Right ventricle myocardium superior (tissue), 1 donor: ENCODE measurements around the gene PPP2R2C. TPM values are rescaled to one million over a fixed set of nuclear protein-coding genes. Genes with fewer than 3 reads are reported as not detected.

Experiments
- ATAC-seq: fragments of 200-7000 bp; cut with Tn5 transposase; one replicate; pipeline ENCODE4 v1.9.1; 2020; ENCODE audit warnings: mild to moderate bottlenecking; ENCODE audit not compliant: poor library complexity
- DNase-seq: peaks from one replicate; pipeline ENCODE4 v3.0.0-alpha.2; 2020
- intact Hi-C: fragments of 100-400 bp; cut with DNase I; formaldehyde crosslinking; loops from one replicate; pipeline ENCODE4 v1.11.2; 2022
- total RNA-seq: library from RNA; stranded (reverse); fragmentation: NEBNext Ultra II Directional; extraction: Animal tissue kit (Norgen Biotek cat#: 25700); gene quantifications from one replicate; pipeline ENCODE4 v1.2.1, GENCODE V29; 2021
- donor health status: DM: no; HTN: yes; CAD: no; lungs with severe emphysema.

The PPP2R2C gene
- total RNA-seq, 1 donor from 2014 or later, result 8.1 TPM

GRCh38 chr4:6377626-6378492, 94.6 kb downstream of the PPP2R2C start:
- intact Hi-C loops, result no loop called here
- ATAC-seq, result no peak
- DNase-seq, result peak; percentile 22

GRCh38 chr4:6375620-6376295, 96.7 kb downstream of the PPP2R2C start:
- intact Hi-C loops, result no loop called here
- DNase-seq (no peak), ATAC-seq (no peak)

GRCh38 chr4:6374575-6374974, 97.8 kb downstream of the PPP2R2C start:
- DNase-seq (no peak), ATAC-seq (no peak)
- intact Hi-C loops, result no loop called here

- ATAC-seq (no peak), DNase-seq (peak; percentile 7)
- intact Hi-C loops, result no loop called here
These were observed 98.6 kb downstream of the PPP2R2C start for GRCh38 chr4:6373541-6374410.

GRCh38 chr4:6372649-6373525, 99.5 kb downstream of the PPP2R2C start:
- intact Hi-C loops, result no loop called here
- DNase-seq, result peak; percentile 4
- ATAC-seq, result peak; percentile 46

- ATAC-seq (no peak), DNase-seq (no peak)
- intact Hi-C loops, result no loop called here
These were observed 100.6 kb downstream of the PPP2R2C start for GRCh38 chr4:6371812-6372211.

GRCh38 chr4:6371271-6371670, 101.1 kb downstream of the PPP2R2C start:
- no peak for DNase-seq
- intact Hi-C loops, result no loop called here
- ATAC-seq, result no peak

GRCh38 chr4:6369924-6370645, 102.3 kb downstream of the PPP2R2C start:
- ATAC-seq (no peak), DNase-seq (no peak)
- intact Hi-C loops, result no loop called here

GRCh38 chr4:6369511-6369910, 102.9 kb downstream of the PPP2R2C start:
- intact Hi-C loops, result no loop called here
- DNase-seq (no peak), ATAC-seq (no peak)

GRCh38 chr4:6369035-6369434, 103.4 kb downstream of the PPP2R2C start:
- ATAC-seq (no peak), DNase-seq (no peak)
- intact Hi-C loops, result no loop called here

- no peak for DNase-seq
- intact Hi-C loops, result no loop called here
- no peak for ATAC-seq
These were observed 103.8 kb downstream of the PPP2R2C start for GRCh38 chr4:6368601-6369000.

- intact Hi-C loops, result no loop called here
- no peak for ATAC-seq
These were observed 104.3 kb downstream of the PPP2R2C start for GRCh38 chr4:6368096-6368495.

GRCh38 chr4:6367371-6367851, 105.0 kb downstream of the PPP2R2C start:
- no peak for DNase-seq
- no peak for ATAC-seq
- intact Hi-C loops, result no loop called here

More at GRCh38 chr4:6368096-6368495, 104.3 kb downstream of the PPP2R2C start:
- no peak for DNase-seq

GRCh38 chr4:6366581-6366980, 105.8 kb downstream of the PPP2R2C start:
- intact Hi-C loops, result no loop called here
- no peak for DNase-seq
- no peak for ATAC-seq

GRCh38 chr4:6365545-6366086, 106.8 kb downstream of the PPP2R2C start:
- intact Hi-C loops, result no loop called here
- no peak for DNase-seq
- no peak for ATAC-seq

GRCh38 chr4:6364581-6364980, 107.8 kb downstream of the PPP2R2C start:
- ATAC-seq, result no peak
- DNase-seq, result no peak
- intact Hi-C loops, result no loop called here

- intact Hi-C loops, result no loop called here
- DNase-seq (no peak), ATAC-seq (no peak)
These were observed 108.3 kb downstream of the PPP2R2C start for GRCh38 chr4:6364146-6364545.
